Measurements from ENCODE around the gene ATXN2.

ATXN2 gene

GRCh38 chr12:111451232-111451631, 147.9 kb downstream of the ATXN2 start:
- DNase-seq (ENCODE audit: low read depth in 2 of 2) = no peak

- DNase-seq (ENCODE audit: low read depth in 2 of 2) = no peak
These were observed 148.4 kb downstream of the ATXN2 start for GRCh38 chr12:111450676-111451075.

- no peak for DNase-seq (ENCODE audit: low read depth in 2 of 2)
These were observed 150.0 kb downstream of the ATXN2 start for GRCh38 chr12:111448846-111449790.

GRCh38 chr12:111448266-111448830, 150.8 kb downstream of the ATXN2 start:
- no peak for DNase-seq (ENCODE audit: low read depth in 2 of 2)

GRCh38 chr12:111447571-111448265, 151.4 kb downstream of the ATXN2 start:
- no peak for DNase-seq (ENCODE audit: low read depth in 2 of 2)

- no peak for DNase-seq (ENCODE audit: low read depth in 2 of 2)
These were observed 152.2 kb downstream of the ATXN2 start for GRCh38 chr12:111446631-111447570.

GRCh38 chr12:111445726-111446581, 153.2 kb downstream of the ATXN2 start:
- DNase-seq (ENCODE audit: low read depth in 2 of 2) = no peak

GRCh38 chr12:111444925-111445725, 154.0 kb downstream of the ATXN2 start:
- DNase-seq (ENCODE audit: low read depth in 2 of 2) = peak; percentile 57 to 60

GRCh38 chr12:111444314-111444924, 154.7 kb downstream of the ATXN2 start:
- no peak for DNase-seq (ENCODE audit: low read depth in 2 of 2)

- no peak for DNase-seq (ENCODE audit: low read depth in 2 of 2)
These were observed 155.5 kb downstream of the ATXN2 start for GRCh38 chr12:111443586-111443985.

GRCh38 chr12:111443086-111443485, 156.0 kb downstream of the ATXN2 start:
- no peak for DNase-seq (ENCODE audit: low read depth in 2 of 2)

GRCh38 chr12:111442301-111443045, 156.6 kb downstream of the ATXN2 start:
- no peak for DNase-seq (ENCODE audit: low read depth in 2 of 2)

GRCh38 chr12:111441107-111441928, 157.8 kb downstream of the ATXN2 start:
- DNase-seq (ENCODE audit: low read depth in 2 of 2) = no peak

GRCh38 chr12:111440631-111441030, 158.5 kb downstream of the ATXN2 start:
- DNase-seq (ENCODE audit: low read depth in 2 of 2) = no peak

- no peak for DNase-seq (ENCODE audit: low read depth in 2 of 2)
These were observed 159.0 kb downstream of the ATXN2 start for GRCh38 chr12:111440152-111440551.

- DNase-seq (ENCODE audit: low read depth in 2 of 2) = no peak
These were observed 159.4 kb downstream of the ATXN2 start for GRCh38 chr12:111439657-111440151.

GRCh38 chr12:111438481-111438880, 160.6 kb downstream of the ATXN2 start:
- peak in 1 of 2 donors; percentile 51 for DNase-seq (ENCODE audit: low read depth in 2 of 2)

All from stimulated activated CD8-positive, alpha-beta memory T cell treated with anti-CD3 and anti-CD28 coated beads, Interleukin-15, amount 100 ng/mL, for 4 hours (primary cell).